ENCODE results near the gene B3GNT5. TPM values are rescaled to one million over a fixed set of nuclear protein-coding genes. Genes with fewer than 3 reads are reported as not detected.

Gene B3GNT5
- total RNA-seq, 4 donors from 2014 or later: 3.6 to 23.1 (median 9.3) TPM

- DNase-seq: no peak
- intact Hi-C loops (cut with DNase I; ENCODE audit: low total_unique reads): no loop called here
- Histone ChIP-seq H3K9me3 (no peaks in the 10 kb centered on the region), H3K27ac (no peak overlapping the region), H3K4me3 (no peak overlapping the region), H3K4me1 (no peaks in the 10 kb centered on the region), H3K27me3 (no peaks in the 10 kb centered on the region), H3K36me3 (no peaks in the 10 kb centered on the region)
- TF ChIP-seq, protein P1, sequence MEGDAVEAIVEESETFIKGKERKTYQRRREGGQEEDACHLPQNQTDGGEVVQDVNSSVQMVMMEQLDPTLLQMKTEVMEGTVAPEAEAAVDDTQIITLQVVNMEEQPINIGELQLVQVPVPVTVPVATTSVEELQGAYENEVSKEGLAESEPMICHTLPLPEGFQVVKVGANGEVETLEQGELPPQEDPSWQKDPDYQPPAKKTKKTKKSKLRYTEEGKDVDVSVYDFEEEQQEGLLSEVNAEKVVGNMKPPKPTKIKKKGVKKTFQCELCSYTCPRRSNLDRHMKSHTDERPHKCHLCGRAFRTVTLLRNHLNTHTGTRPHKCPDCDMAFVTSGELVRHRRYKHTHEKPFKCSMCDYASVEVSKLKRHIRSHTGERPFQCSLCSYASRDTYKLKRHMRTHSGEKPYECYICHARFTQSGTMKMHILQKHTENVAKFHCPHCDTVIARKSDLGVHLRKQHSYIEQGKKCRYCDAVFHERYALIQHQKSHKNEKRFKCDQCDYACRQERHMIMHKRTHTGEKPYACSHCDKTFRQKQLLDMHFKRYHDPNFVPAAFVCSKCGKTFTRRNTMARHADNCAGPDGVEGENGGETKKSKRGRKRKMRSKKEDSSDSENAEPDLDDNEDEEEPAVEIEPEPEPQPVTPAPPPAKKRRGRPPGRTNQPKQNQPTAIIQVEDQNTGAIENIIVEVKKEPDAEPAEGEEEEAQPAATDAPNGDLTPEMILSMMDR (IDR thresholded peaks at IDR 0.05): no peak
- no peak for TF ChIP-seq POLR2A (IDR thresholded peaks at IDR 0.05)
These were observed 62.7 kb downstream of the B3GNT5 start for GRCh38 chr3:183315739-183316138.

DNA sequence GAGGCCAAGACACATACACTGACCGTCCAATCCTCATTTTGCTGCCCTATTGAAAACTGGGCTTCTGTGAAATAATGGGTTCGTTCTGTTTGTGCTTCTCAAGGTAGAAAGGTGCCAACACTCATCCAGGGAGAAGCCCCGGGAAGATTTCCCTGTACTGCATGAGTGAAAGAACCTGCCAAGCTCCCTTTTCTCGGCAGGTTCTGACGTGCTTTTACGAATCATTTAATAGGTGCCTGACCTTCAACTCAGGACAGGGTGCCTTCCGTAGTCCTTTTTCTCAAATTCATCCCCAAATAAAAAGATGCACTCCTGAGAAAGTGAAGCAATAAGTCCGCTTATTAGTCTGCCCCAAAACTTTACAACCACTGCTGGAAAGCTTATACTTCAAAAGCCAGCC, 64.2 kb downstream of the B3GNT5 start:
- H3K27ac ChIP-seq: no peak overlapping the region
- TF ChIP-seq, protein P1 (IDR thresholded peaks at IDR 0.05): no peak
- TF ChIP-seq POLR2A (IDR thresholded peaks at IDR 0.05): no peak
- H3K27me3 ChIP-seq: no peaks in the 10 kb centered on the region

DNA sequence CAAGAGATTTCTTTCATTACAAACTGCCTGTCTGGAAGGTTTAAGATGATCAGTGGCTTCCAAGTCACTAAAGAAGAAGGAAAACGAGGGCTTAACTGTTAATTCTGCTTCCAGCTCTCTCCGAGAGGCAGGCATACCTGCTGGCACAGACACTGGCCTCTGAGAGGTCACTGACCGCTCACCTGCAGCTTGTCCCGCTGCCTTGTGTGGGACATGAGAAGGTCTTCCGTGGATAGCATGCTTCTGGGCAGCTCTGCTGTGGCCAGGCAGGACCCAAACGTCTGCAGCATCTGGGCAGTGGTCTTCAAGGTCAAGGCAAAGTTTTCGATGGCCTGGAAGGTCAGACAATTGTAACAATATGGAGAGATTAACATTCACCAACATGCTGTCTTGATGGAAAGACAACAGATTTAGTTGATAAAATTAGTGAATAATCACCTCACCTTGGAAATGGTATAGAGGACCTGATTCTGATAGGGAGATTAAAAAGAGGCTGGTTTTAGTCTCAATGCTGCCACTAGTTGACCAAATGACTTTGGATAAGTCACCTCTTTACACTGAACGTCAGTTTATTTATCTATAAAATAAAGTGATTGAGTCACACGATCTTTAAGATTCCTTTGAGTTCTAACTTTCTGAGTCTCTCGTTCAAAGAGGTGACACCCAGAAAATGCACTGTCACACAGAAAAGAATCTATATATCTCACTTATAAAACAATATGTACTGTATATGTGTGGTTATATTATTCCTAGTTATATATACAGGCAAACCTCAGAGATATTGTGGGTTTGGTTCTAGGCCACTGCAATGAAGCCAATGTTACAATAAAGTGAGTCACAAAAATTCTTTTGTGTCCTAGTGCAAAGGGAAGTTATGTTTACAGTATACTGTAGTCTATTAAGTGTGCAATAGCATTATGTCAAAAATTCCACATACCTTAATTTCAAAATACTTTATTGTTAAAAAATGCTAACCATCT, 65.1 kb downstream of the B3GNT5 start:
- H3K9me3 ChIP-seq: no peaks in the 10 kb centered on the region
- H3K36me3 ChIP-seq: no peaks in the 10 kb centered on the region
- intact Hi-C loops (cut with DNase I; ENCODE audit: low total_unique reads): no loop called here
- TF ChIP-seq, protein P1 (IDR thresholded peaks at IDR 0.05): no peak
- no peak for TF ChIP-seq POLR2A (IDR thresholded peaks at IDR 0.05)
- DNase-seq: no peak
- H3K4me1 ChIP-seq: no peaks in the 10 kb centered on the region
- H3K27me3 ChIP-seq: no peaks in the 10 kb centered on the region
- H3K27ac ChIP-seq: no peak overlapping the region
- H3K4me3 ChIP-seq: no peak overlapping the region

More for the DNA sequence above, 64.2 kb downstream of the B3GNT5 start:
- Histone ChIP-seq H3K36me3 (no peaks in the 10 kb centered on the region), H3K4me3 (no peak overlapping the region), H3K4me1 (no peaks in the 10 kb centered on the region), H3K9me3 (no peaks in the 10 kb centered on the region)
- intact Hi-C loops (cut with DNase I; ENCODE audit: low total_unique reads): no loop called here
- DNase-seq: no peak

- intact Hi-C loops (cut with DNase I; ENCODE audit: low total_unique reads): no loop called here
- no peaks in the 10 kb centered on the region for H3K4me1 ChIP-seq
- H3K9me3 ChIP-seq: no peaks in the 10 kb centered on the region
- H3K27me3 ChIP-seq: no peaks in the 10 kb centered on the region
- no peak overlapping the region for H3K4me3 ChIP-seq
- TF ChIP-seq POLR2A (IDR thresholded peaks at IDR 0.05): no peak
- TF ChIP-seq, protein P1 (IDR thresholded peaks at IDR 0.05): no peak
- H3K27ac ChIP-seq: no peak overlapping the region
- H3K36me3 ChIP-seq: no peaks in the 10 kb centered on the region
- DNase-seq: no peak
These were observed 65.8 kb downstream of the B3GNT5 start for GRCh38 chr3:183318877-183319276.

DNA sequence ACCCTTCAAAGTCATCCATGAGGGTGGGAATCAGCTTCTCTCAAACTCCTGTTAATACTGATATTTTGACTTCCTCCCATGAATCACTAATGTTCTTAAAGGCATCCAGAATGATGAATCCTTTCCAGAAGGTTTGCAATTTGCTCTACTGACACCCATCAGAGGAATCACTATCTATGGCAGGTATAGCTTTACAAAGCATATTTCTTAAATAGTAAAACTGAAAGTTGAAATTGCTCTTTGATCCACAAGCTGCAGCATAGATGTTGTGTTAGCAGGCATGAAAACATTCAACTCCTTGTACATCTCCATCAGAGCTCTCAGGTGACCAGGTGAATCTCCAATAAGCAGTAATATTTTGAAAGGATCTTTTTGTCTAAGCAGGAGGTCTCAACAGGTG, 66.3 kb downstream of the B3GNT5 start:
- Histone ChIP-seq H3K9me3 (no peaks in the 10 kb centered on the region), H3K4me3 (no peak overlapping the region), H3K27ac (no peak overlapping the region), H3K4me1 (no peaks in the 10 kb centered on the region), H3K27me3 (no peaks in the 10 kb centered on the region), H3K36me3 (no peaks in the 10 kb centered on the region)
- DNase-seq: no peak
- intact Hi-C loops (cut with DNase I; ENCODE audit: low total_unique reads): no loop called here
- TF ChIP-seq, protein P1 (IDR thresholded peaks at IDR 0.05): no peak
- no peak for TF ChIP-seq POLR2A (IDR thresholded peaks at IDR 0.05)

Data from uterus (tissue), 4 donors.